ENCODE results near the gene PCP2.

The PCP2 gene

DNA sequence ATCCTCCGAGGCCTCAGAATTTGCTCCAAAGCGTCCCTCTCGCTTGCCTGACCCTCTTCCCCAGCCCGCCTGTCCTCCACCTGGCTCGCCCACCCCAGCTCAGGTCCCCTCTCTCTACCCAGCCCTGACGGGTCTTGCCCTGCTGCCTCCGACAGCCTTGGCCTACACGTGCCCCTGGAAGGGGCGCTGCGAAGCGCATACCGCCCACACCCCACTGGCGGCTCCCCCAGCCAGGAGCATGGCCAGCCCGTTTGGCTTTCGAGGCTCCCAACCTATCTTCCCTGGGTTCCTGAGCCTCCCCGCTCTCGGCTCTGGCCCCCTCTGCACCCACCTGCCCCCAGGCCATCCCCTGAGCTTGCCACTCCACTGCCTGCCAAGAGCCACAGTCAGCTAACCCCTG is 8.7 kb downstream of the PCP2 start:
- H3K4me1 ChIP-seq (ENCODE audit: insufficient read depth, low read length, poor library complexity, severe bottlenecking), result no peaks in the 10 kb centered on the region
- no peak overlapping the region for H3K4me2 ChIP-seq (ENCODE audit: low read depth, low read length, poor library complexity, severe bottlenecking)
- H3K9me3 ChIP-seq (ENCODE audit: insufficient read depth, low read depth, low read length), result no peaks in the 10 kb centered on the region
- H2AFZ ChIP-seq (ENCODE audit: low read length), result no peak overlapping the region
- peaks cover 19% of the 10 kb centered on the region for H4K20me1 ChIP-seq (ENCODE audit: insufficient read depth, low read length, poor library complexity, severe bottlenecking)
- no peaks in the 10 kb centered on the region for H3K27me3 ChIP-seq (ENCODE audit: insufficient read depth, low read length, poor library complexity, severe bottlenecking)
- no peak overlapping the region for H3K9ac ChIP-seq (ENCODE audit: low read depth, low read length, poor library complexity, severe bottlenecking)
- no peaks in the 10 kb centered on the region for H3F3A ChIP-seq (ENCODE audit: low read depth)
- H3K9me2 ChIP-seq (replicated peaks; ENCODE audit: low read depth, low read length), result no peaks in the 10 kb centered on the region
- H3K36me3 ChIP-seq (ENCODE audit: insufficient read depth, low read length), result peaks cover 38% of the 10 kb centered on the region; the same call in 1 of the 2 replicates
- no peak overlapping the region for H3K4me3 ChIP-seq (ENCODE audit: low read length, poor library complexity, severe bottlenecking)
- H3K79me2 ChIP-seq (ENCODE audit: insufficient read depth, low read length), result peaks cover 37% of the 10 kb centered on the region
- no peak for TF ChIP-seq EZH2phosphoT487 (IDR thresholded peaks at IDR 0.05; ENCODE audit: borderline replicate concordance)
- TF ChIP-seq, protein P1, sequence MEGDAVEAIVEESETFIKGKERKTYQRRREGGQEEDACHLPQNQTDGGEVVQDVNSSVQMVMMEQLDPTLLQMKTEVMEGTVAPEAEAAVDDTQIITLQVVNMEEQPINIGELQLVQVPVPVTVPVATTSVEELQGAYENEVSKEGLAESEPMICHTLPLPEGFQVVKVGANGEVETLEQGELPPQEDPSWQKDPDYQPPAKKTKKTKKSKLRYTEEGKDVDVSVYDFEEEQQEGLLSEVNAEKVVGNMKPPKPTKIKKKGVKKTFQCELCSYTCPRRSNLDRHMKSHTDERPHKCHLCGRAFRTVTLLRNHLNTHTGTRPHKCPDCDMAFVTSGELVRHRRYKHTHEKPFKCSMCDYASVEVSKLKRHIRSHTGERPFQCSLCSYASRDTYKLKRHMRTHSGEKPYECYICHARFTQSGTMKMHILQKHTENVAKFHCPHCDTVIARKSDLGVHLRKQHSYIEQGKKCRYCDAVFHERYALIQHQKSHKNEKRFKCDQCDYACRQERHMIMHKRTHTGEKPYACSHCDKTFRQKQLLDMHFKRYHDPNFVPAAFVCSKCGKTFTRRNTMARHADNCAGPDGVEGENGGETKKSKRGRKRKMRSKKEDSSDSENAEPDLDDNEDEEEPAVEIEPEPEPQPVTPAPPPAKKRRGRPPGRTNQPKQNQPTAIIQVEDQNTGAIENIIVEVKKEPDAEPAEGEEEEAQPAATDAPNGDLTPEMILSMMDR (conservative IDR thresholded peaks at IDR 0.05; ENCODE audit: low read length), result no peak

DNA sequence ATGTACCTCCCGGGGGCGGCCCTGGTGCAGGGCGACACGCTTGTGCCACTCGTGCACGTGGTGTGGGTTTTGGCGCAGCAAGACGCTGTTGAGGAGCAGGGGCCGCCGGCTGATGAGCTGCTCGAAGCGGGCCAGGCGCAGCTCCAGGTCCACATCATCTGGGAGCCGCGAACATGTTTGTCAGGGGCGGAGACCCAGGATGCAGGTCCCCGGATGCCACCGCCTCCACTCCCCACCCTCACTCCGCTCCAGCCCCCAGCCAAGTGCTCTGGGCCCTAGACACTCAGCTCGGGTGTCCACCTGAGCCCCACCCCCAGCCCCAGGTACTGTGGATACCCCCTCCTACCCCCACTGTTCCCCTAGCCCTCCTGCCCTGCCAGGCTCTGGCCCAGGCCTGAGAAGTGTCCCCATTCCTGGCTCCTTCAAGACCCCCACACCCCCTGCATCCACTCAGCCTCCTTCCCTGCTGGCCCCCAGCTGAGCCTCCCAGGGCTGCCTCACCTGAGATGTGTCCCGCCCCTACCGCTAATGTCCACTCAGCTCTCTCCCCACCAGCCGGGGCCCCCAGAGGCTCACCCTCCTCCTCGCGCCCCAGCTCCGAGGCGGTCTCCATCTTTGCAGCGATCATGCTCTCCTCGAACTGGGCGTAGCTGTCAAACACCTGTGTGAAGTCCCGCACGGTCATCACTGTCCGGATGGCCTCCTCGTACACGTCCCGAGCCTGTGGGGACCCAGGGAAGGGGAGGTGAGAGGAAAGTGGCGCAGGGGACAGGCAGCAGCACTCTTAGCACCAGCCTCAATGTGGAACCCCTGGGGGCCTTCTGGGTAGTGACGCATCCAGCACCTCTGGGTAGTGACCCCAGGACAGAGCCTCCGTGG is 9.6 kb downstream of the PCP2 start:
- no peak overlapping the region for H2AFZ ChIP-seq (ENCODE audit: low read length)
- no peaks in the 10 kb centered on the region for H3F3A ChIP-seq (ENCODE audit: low read depth)
- no peak overlapping the region for H3K9ac ChIP-seq (ENCODE audit: low read depth, low read length, poor library complexity, severe bottlenecking)
- H3K79me2 ChIP-seq (ENCODE audit: insufficient read depth, low read length), result peaks cover 31% of the 10 kb centered on the region
- no peaks in the 10 kb centered on the region for H3K9me2 ChIP-seq (replicated peaks; ENCODE audit: low read depth, low read length)
- TF ChIP-seq, protein P1 (conservative IDR thresholded peaks at IDR 0.05; ENCODE audit: low read length), result no peak
- TF ChIP-seq EZH2phosphoT487 (IDR thresholded peaks at IDR 0.05; ENCODE audit: borderline replicate concordance), result no peak
- no peak overlapping the region for H3K4me2 ChIP-seq (ENCODE audit: low read depth, low read length, poor library complexity, severe bottlenecking)
- H4K20me1 ChIP-seq (ENCODE audit: insufficient read depth, low read length, poor library complexity, severe bottlenecking), result peaks cover 17% of the 10 kb centered on the region
- H3K4me3 ChIP-seq (ENCODE audit: low read length, poor library complexity, severe bottlenecking), result no peak overlapping the region
- peaks cover 40% of the 10 kb centered on the region; the same call in 1 of the 2 replicates for H3K36me3 ChIP-seq (ENCODE audit: insufficient read depth, low read length)
- H3K9me3 ChIP-seq (ENCODE audit: insufficient read depth, low read depth, low read length), result no peaks in the 10 kb centered on the region
- H3K27me3 ChIP-seq (ENCODE audit: insufficient read depth, low read length, poor library complexity, severe bottlenecking), result no peaks in the 10 kb centered on the region
- no peaks in the 10 kb centered on the region for H3K4me1 ChIP-seq (ENCODE audit: insufficient read depth, low read length, poor library complexity, severe bottlenecking)

DNA sequence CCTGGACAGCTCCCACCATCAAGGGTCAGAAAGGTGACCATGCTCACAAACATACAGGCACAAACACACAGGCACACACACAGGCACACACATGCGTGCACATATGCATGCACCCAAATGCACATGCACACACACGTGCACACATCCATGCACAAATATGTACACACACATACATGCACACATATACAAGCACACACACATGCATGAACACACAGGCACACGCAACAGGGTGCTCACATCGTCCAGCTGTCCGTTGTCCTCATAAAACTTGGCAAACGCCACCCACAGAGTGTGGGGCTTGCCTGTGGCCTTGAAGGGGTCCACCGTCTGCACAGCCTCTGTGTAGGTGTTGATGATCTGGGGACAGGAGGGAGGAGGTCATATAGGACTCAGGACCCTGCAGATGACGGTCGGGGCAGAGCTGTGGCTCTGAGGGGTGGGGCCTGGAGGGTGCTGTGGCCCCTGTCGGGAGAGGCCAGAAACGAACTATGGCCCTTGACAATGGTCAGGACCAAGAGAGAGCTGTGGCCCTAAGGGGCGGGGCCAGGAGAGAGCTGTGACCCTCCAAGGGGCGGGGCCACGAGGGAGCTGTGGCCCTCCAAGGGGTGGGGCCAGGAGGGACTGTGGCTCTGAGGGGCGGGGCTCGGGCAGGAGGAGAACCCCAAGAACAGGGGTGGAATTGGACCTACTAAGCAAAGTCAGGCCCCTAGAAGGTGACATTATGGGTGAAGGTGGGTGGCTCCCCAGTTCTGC is 10.4 kb downstream of the PCP2 start:
- TF ChIP-seq EZH2phosphoT487 (IDR thresholded peaks at IDR 0.05; ENCODE audit: borderline replicate concordance), result no peak
- H3K9me2 ChIP-seq (replicated peaks; ENCODE audit: low read depth, low read length), result no peaks in the 10 kb centered on the region
- peaks cover 40% of the 10 kb centered on the region; the same call in 1 of the 2 replicates for H3K36me3 ChIP-seq (ENCODE audit: insufficient read depth, low read length)
- H3K79me2 ChIP-seq (ENCODE audit: insufficient read depth, low read length), result peaks cover 23% of the 10 kb centered on the region
- H3K9me3 ChIP-seq (ENCODE audit: insufficient read depth, low read depth, low read length), result no peaks in the 10 kb centered on the region
- peaks cover 9% of the 10 kb centered on the region for H4K20me1 ChIP-seq (ENCODE audit: insufficient read depth, low read length, poor library complexity, severe bottlenecking)
- no peak overlapping the region for H3K4me3 ChIP-seq (ENCODE audit: low read length, poor library complexity, severe bottlenecking)
- H3K4me1 ChIP-seq (ENCODE audit: insufficient read depth, low read length, poor library complexity, severe bottlenecking), result no peaks in the 10 kb centered on the region
- no peaks in the 10 kb centered on the region for H3K27me3 ChIP-seq (ENCODE audit: insufficient read depth, low read length, poor library complexity, severe bottlenecking)
- no peak overlapping the region for H2AFZ ChIP-seq (ENCODE audit: low read length)
- H3K4me2 ChIP-seq (ENCODE audit: low read depth, low read length, poor library complexity, severe bottlenecking), result no peak overlapping the region
- H3F3A ChIP-seq (ENCODE audit: low read depth), result no peaks in the 10 kb centered on the region
- H3K9ac ChIP-seq (ENCODE audit: low read depth, low read length, poor library complexity, severe bottlenecking), result no peak overlapping the region
